T-helper 1 cell (primary cell): ENCODE data around the gene MAGI3.
A peak's percentile ranks its signal among the peaks of the same experiment; 100 is the strongest.
"Not testable (repeated sequence)": the region's sequence is repeated elsewhere in the genome, so short reads cannot be mapped to it uniquely, and the experiment has no call there.

Experiments used
- DNase-seq, 5 donors: peaks; one replicate each; pipeline ENCODE4 v3.0.0-alpha.2; 2012 to 2020

Gene MAGI3

GRCh38 chr1:113714606-113715269 is 324.4 kb downstream of the MAGI3 start:
- DNase-seq: no peak

GRCh38 chr1:113717506-113717905 is 327.2 kb downstream of the MAGI3 start:
- not testable (repeated sequence) for DNase-seq

GRCh38 chr1:113718621-113719020 is 328.3 kb downstream of the MAGI3 start:
- DNase-seq: not testable (repeated sequence)

GRCh38 chr1:113721010-113721409 is 330.7 kb downstream of the MAGI3 start:
- no peak for DNase-seq

GRCh38 chr1:113732802-113733201 is 342.5 kb downstream of the MAGI3 start:
- no peak for DNase-seq

- peak in 1 of 5 donors; percentile 24 for DNase-seq
Measured at GRCh38 chr1:113734357-113735055, 344.2 kb downstream of the MAGI3 start.
